ENCODE measurements around the gene REV3L. TPM values are rescaled to one million over a fixed set of nuclear protein-coding genes. Genes with fewer than 3 reads are reported as not detected.
A peak's percentile ranks its signal among the peaks of the same experiment; 100 is the strongest.

REV3L gene
- total RNA-seq, 1 donor = 54.8 TPM

DNA sequence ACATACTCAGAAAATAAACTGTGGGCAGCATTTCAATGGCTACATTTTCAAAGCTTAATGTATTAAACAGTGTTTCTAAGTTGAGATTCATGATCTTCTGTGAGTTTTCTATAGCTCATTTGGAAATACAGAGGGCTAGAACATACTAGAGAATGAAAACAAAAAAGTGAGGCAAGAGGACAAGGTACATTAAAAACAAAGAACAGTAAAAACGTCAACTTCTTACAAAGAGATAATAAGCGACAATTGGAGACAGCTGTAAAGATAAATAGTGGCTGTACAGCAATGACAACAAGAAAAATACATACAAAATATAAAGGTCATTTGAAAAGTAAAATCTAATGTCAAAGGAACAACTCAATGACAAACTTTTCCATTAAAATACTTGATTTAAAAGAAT lies 94.3 kb downstream of the REV3L start:
- TF ChIP-seq, protein P1, sequence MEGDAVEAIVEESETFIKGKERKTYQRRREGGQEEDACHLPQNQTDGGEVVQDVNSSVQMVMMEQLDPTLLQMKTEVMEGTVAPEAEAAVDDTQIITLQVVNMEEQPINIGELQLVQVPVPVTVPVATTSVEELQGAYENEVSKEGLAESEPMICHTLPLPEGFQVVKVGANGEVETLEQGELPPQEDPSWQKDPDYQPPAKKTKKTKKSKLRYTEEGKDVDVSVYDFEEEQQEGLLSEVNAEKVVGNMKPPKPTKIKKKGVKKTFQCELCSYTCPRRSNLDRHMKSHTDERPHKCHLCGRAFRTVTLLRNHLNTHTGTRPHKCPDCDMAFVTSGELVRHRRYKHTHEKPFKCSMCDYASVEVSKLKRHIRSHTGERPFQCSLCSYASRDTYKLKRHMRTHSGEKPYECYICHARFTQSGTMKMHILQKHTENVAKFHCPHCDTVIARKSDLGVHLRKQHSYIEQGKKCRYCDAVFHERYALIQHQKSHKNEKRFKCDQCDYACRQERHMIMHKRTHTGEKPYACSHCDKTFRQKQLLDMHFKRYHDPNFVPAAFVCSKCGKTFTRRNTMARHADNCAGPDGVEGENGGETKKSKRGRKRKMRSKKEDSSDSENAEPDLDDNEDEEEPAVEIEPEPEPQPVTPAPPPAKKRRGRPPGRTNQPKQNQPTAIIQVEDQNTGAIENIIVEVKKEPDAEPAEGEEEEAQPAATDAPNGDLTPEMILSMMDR (IDR thresholded peaks at IDR 0.05; ENCODE audit: insufficient read depth, low read depth, low read length) = no peak
- no peak overlapping the region for H3K4me3 ChIP-seq (ENCODE audit: low read depth, low read length)

DNA sequence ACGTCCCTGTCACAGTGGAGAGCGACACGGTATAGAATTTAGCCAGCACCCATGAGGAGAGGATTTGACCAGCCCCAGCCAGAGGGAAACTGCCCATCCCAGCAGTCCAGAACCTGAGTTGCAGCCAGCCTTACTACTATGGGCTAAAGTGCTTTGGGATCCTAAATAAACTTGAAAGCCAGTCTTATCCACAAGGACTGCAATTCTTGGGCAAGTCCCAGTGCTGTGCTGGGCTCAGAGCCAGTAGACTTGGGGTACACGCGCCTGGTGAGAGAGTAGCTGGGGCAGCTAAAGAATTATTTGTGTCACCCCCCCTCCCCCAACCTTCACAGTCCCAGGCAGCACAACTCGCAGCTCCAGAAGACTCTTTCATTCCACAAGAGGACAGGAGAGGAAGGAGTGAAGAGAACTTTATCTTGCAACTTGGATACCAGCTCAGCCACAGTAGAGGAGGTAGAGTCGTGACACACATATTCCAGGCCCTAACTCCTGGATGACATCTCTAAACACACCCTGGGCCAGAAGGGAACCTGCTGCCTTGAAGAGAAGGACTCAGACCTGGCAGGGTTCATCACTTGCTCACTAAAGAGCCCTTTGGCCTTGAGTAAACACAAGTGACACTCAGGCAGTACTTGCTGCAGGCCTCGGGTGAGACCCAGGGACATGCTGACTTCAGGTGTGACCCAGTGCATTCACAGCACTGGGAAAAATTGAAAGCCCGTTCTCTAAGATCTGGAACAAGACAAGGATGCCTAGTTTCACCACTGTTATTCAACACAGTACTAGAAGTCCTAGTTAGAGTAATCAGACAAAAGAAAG lies 100.3 kb downstream of the REV3L start:
- TF ChIP-seq, protein P1 (IDR thresholded peaks at IDR 0.05; ENCODE audit: insufficient read depth, low read depth, low read length) = no peak
- DNase-seq (ENCODE audit: low read depth) = no peak
- H3K4me3 ChIP-seq (ENCODE audit: low read depth, low read length) = no peak overlapping the region

More for the DNA sequence above, 94.3 kb downstream of the REV3L start:
- DNase-seq (ENCODE audit: low read depth) = no peak

- TF ChIP-seq, protein P1 (IDR thresholded peaks at IDR 0.05; ENCODE audit: insufficient read depth, low read depth, low read length) = no peak
- no peak overlapping the region for H3K4me3 ChIP-seq (ENCODE audit: low read depth, low read length)
- no peak for DNase-seq (ENCODE audit: low read depth)
Measured at GRCh38 chr6:111381728-111382127, 101.3 kb downstream of the REV3L start.

DNA sequence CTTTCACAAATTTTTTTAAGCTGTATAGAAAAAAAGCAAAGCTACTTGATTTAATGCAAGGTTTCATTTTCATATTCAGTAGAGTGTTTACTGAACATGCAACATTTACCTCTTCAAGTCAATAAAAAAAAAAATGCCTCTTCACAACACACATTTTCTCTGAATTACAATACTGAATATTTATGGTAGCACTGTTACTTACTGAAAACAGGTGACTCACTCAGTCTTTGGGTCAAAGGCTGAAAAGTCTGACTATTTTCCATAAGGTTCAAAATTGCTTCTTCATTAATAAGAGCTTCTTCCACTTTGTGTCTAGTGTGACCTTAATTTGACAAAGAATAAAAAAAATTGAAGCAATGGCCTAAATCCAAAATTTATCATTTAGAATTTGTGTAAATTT lies 101.9 kb downstream of the REV3L start:
- peak; percentile 33 for DNase-seq (ENCODE audit: low read depth)
- H3K4me3 ChIP-seq (ENCODE audit: low read depth, low read length) = no peak overlapping the region
- TF ChIP-seq, protein P1 (IDR thresholded peaks at IDR 0.05; ENCODE audit: insufficient read depth, low read depth, low read length) = no peak

GRCh38 chr6:111379831-111380230 lies 103.2 kb downstream of the REV3L start:
- H3K4me3 ChIP-seq (ENCODE audit: low read depth, low read length) = no peak overlapping the region
- TF ChIP-seq, protein P1 (IDR thresholded peaks at IDR 0.05; ENCODE audit: insufficient read depth, low read depth, low read length) = no peak
- no peak for DNase-seq (ENCODE audit: low read depth)

- TF ChIP-seq, protein P1 (IDR thresholded peaks at IDR 0.05; ENCODE audit: insufficient read depth, low read depth, low read length) = no peak
- H3K4me3 ChIP-seq (ENCODE audit: low read depth, low read length) = no peak overlapping the region
- DNase-seq (ENCODE audit: low read depth) = no peak
Measured at GRCh38 chr6:111379302-111379701, 103.7 kb downstream of the REV3L start.
